Kidney (tissue), 22 donors: Measurements from ENCODE around the gene SOD2. TPM values are rescaled to one million over a fixed set of nuclear protein-coding genes. Genes with fewer than 3 reads are reported as not detected.
A peak's percentile ranks its signal among the peaks of the same experiment; 100 is the strongest.

Source experiments
- DNase-seq, 5 donors: peaks; one replicate each; pipeline ENCODE4 v3.0.0-alpha.2; 2013 to 2020
- FAIRE-seq: peaks from 2 replicates; lab custom pipeline; 2012; peaks lifted over from hg19 to GRCh38; lab: Jason Lieb, UNC
- H3K27ac ChIP-seq, 2 donors: one replicate each; pipeline ENCODE4 v1.7.0; 2013; ENCODE audit warnings: low read depth in 2 of 2, low read length in 2 of 2, inconsistent platforms in 1 of 2
- H3K27me3 ChIP-seq: one replicate; pipeline ENCODE4 v1.7.1; 2013; ENCODE audit warnings: low read length, inconsistent platforms; ENCODE audit not compliant: control insufficient read depth, insufficient read depth
- H3K36me3 ChIP-seq, 3 donors: one replicate each; pipeline versions ENCODE4 v1.7.0 to v1.7.1; 2013; ENCODE audit warnings: low read length in 3 of 3, control low read depth in 1 of 3, inconsistent platforms in 1 of 3; ENCODE audit not compliant: insufficient read depth in 3 of 3, control insufficient read depth in 2 of 3
- H3K4me1 ChIP-seq, 3 donors: one replicate each; pipeline versions ENCODE4 v1.7.0 to v1.7.1; 2013; ENCODE audit warnings: low read length in 3 of 3, inconsistent platforms in 1 of 3, low read depth in 1 of 3; ENCODE audit not compliant: control insufficient read depth in 2 of 3, insufficient read depth in 2 of 3
- H3K4me3 ChIP-seq, 3 donors: one replicate each; pipeline versions ENCODE4 v1.7.0 to v1.8.1; 2013; ENCODE audit warnings: low read length in 3 of 3, control low read depth in 1 of 3, inconsistent platforms in 1 of 3
- H3K9ac ChIP-seq, 3 donors: one replicate each; pipeline versions ENCODE4 v1.7.0 to v1.7.1; 2013; ENCODE audit warnings: low read length in 3 of 3, control low read depth in 1 of 3, inconsistent platforms in 1 of 3
- H3K9me3 ChIP-seq, 3 donors: one replicate each; pipeline versions ENCODE4 v1.7.0 to v1.7.1; 2013; ENCODE audit warnings: low read length in 3 of 3, control low read depth in 1 of 3, inconsistent platforms in 1 of 3; ENCODE audit not compliant: control insufficient read depth in 2 of 3, insufficient read depth in 1 of 3
- CTCF ChIP-seq: IDR thresholded peaks from 3 replicates; pipeline ENCODE4 v1.5.1; 2012; ENCODE audit warnings: mild to moderate bottlenecking, moderate library complexity, borderline replicate concordance; ENCODE audit not compliant: insufficient read depth; ENCODE audit errors: extremely low read depth
- intact Hi-C: fragments of 100-400 bp; cut with DNase I; formaldehyde crosslinking; loops from one replicate; pipeline ENCODE4 v1.11.1; 2022
- long read RNA-seq, 10 donors: library from polyadenylated mRNA in 1 of 10; unstranded in 1 of 10; transcript quantifications; one replicate each; pipeline ENCODE4 v2.0.0 and lab custom pipeline, GENCODE V29; 2021 to 2026
- polyA plus RNA-seq: library from polyadenylated mRNA; stranded (reverse); fragments of 350-450 nt; fragmentation: Illumina TruSeq; extraction: RNeasy Lipid Tissue Mini Kit (QIAGEN cat#74804); gene quantifications from one replicate; pipeline ENCODE4 v1.2.3, GENCODE V29; 2014; ENCODE audit warnings: low read depth, low replicate concordance; ENCODE audit not compliant: insufficient read depth
- total RNA-seq: library from RNA; stranded (reverse); fragmentation: NEBNext Ultra II Directional; extraction: Animal tissue kit (Norgen Biotek cat#: 25700); gene quantifications from one replicate; pipeline ENCODE4 v1.2.1, GENCODE V29; 2021
- donor health status: control.
- donor health status: control.
- donor health status: control.
- donor health status: control.
- donor health status: control.
- donor health status: DM: yes; HTN: yes; CAD: no.
- donor health status: Normal renal cell carcinoma (clear cell type).

Gene SOD2
- total RNA-seq: 1,836 TPM
- 204 TPM for polyA plus RNA-seq
- long read RNA-seq, donor 1, full-length matches to known transcripts: 19 of 19 reads
- long read RNA-seq, donor 1, partial matches to known transcripts: 0 of 19 reads
- long read RNA-seq, donor 1, other reads (novel, unspliced or antisense): 0 of 19 reads
- long read RNA-seq, donor 2, full-length matches to known transcripts: 35 of 35 reads
- long read RNA-seq, donor 2, partial matches to known transcripts: 0 of 35 reads
- long read RNA-seq, donor 2, other reads (novel, unspliced or antisense): 0 of 35 reads
- long read RNA-seq, donor 3, full-length matches to known transcripts: 35 of 40 reads
- long read RNA-seq, donor 3, partial matches to known transcripts: 5 of 40 reads
- long read RNA-seq, donor 3, other reads (novel, unspliced or antisense): 0 of 40 reads
- long read RNA-seq, donor 4, full-length matches to known transcripts: 26 of 26 reads
- long read RNA-seq, donor 4, partial matches to known transcripts: 0 of 26 reads
- long read RNA-seq, donor 4, other reads (novel, unspliced or antisense): 0 of 26 reads
- long read RNA-seq, donor 5: 0 reads
- long read RNA-seq, donor 6, full-length matches to known transcripts: 4 of 4 reads
- long read RNA-seq, donor 6, partial matches to known transcripts: 0 of 4 reads
- long read RNA-seq, donor 6, other reads (novel, unspliced or antisense): 0 of 4 reads
- long read RNA-seq, donor 7, full-length matches to known transcripts: 1,189 of 1,457 reads
- long read RNA-seq, donor 7, partial matches to known transcripts: 47 of 1,457 reads
- long read RNA-seq, donor 7, other reads (novel, unspliced or antisense): 221 of 1,457 reads
- long read RNA-seq, donor 8, full-length matches to known transcripts: 19 of 25 reads
- long read RNA-seq, donor 8, partial matches to known transcripts: 0 of 25 reads
- long read RNA-seq, donor 8, other reads (novel, unspliced or antisense): 6 of 25 reads
- long read RNA-seq, donor 9, full-length matches to known transcripts: 11 of 11 reads
- long read RNA-seq, donor 9, partial matches to known transcripts: 0 of 11 reads
- long read RNA-seq, donor 9, other reads (novel, unspliced or antisense): 0 of 11 reads
- long read RNA-seq, donor 10, full-length matches to known transcripts: 24 of 24 reads
- long read RNA-seq, donor 10, partial matches to known transcripts: 0 of 24 reads
- long read RNA-seq, donor 10, other reads (novel, unspliced or antisense): 0 of 24 reads

- H3K27me3 ChIP-seq: no peaks in the 10 kb centered on the region
- TF ChIP-seq CTCF: no peak
- peaks cover 3 to 19% (median 7%) of the 10 kb centered on the region in 3 donors for H3K4me1 ChIP-seq
- no peak for FAIRE-seq
- peaks cover 0 to 12% (median 0%) of the 10 kb centered on the region in 3 donors for H3K36me3 ChIP-seq
- H3K4me3 ChIP-seq: peak within 1 kb of the TSS; percentile 66 to 96 (median 94)
- peak; percentile 88 to 96 (median 91) for DNase-seq
- no peaks in the 10 kb centered on the region for H3K9me3 ChIP-seq
- peak within 1 kb of the TSS; percentile 94 to 97 for H3K27ac ChIP-seq
- intact Hi-C loops: no loop called here
- peak within 1 kb of the TSS; percentile 63 to 95 (median 90) for H3K9ac ChIP-seq
Observed at GRCh38 chr6:159693128-159693893, at the start of gene SOD2. SOD2 (minus strand) TSS chr6:159693241; CDS start chr6:159693167, 74 bp downstream.

DNA sequence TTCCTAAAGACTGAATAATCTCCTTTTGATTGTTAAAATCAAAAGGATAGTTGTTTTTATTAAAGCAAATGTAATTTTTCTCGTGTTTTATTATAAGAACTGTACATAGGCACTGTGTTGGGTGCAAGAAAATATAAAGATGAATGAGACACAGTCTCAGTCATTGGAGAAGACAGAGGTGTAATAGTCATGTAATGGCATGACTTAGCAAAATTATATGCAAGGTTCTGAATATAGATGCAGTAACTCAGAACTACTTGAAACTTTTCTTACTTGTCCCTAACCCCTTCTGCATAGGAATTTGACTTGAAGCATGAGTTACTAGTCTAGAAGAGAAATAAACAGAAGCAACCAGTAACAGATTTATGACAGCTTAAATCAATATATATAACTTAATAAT is 49.1 kb upstream of the SOD2 start:
- Histone ChIP-seq H3K9ac (no peak overlapping the region), H3K4me3 (no peak overlapping the region), H3K4me1 (peaks cover 0 to 2% (median 0%) of the 10 kb centered on the region in 3 donors), H3K27me3 (no peaks in the 10 kb centered on the region), H3K9me3 (no peaks in the 10 kb centered on the region), H3K27ac (no peak overlapping the region), H3K36me3 (peaks cover 15 to 50% (median 42%) of the 10 kb centered on the region in 3 donors)
- no peak for TF ChIP-seq CTCF
- DNase-seq (no peak), FAIRE-seq (no peak)
- intact Hi-C loops: no loop called here

DNA sequence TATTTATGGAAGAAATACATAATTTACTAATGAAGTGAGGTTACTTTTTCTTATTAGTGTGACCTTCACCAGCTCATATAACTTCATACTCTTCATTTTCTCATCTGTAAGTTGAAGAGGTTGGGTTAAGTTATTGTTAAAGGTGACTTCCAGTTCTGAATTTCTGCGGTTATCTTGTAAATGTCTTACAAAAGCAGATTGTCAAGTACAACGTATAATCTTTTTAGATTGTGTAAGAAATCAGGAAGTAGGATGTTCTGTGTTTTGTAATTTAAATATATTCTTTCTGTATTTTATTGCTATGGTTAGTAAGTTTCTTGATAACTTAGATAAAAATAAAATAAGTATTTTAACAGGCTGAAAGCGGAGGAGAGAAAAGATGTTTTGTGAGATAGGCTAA is 46.3 kb upstream of the SOD2 start:
- intact Hi-C loops: loop anchor here (10.0 kb wide), 1 partner anchor 55 kb away; no protein-coding TSS in a partner anchor
- FAIRE-seq (no peak), DNase-seq (no peak)
- Histone ChIP-seq H3K4me3 (no peak overlapping the region), H3K27ac (no peak overlapping the region), H3K9ac (no peak overlapping the region), H3K4me1 (peaks cover 0 to 2% (median 0%) of the 10 kb centered on the region in 3 donors), H3K9me3 (no peaks in the 10 kb centered on the region), H3K27me3 (no peaks in the 10 kb centered on the region), H3K36me3 (peaks cover 6 to 31% (median 23%) of the 10 kb centered on the region in 3 donors)
- TF ChIP-seq CTCF: no peak
